HCT116 (cell line): ENCODE results near the gene THNSL1. TPM values are rescaled to one million over a fixed set of nuclear protein-coding genes. Genes with fewer than 3 reads are reported as not detected.

ENCODE experiments used
- ATAC-seq: fragments of 200-7000 bp; cut with Tn5 transposase; 2 replicates; pipeline ENCODE4 v1.9.1; 2020; ENCODE audit warnings: mild to moderate bottlenecking, moderate library complexity
- BruUV-seq: library from RNA; stranded (reverse); fragments of 400-500 nt; replicated peaks from 2 replicates; lab custom pipeline; 2021; lab: Mats Ljungman, UMichigan
- CTCF ChIA-PET: fragments of 300-600 bp; sonication (Branson Sonifier 250); formaldehyde crosslinking; loops from one replicate; lab custom pipeline; 2021; ENCODE audit warnings: antibody characterized with exemption; lab: Charles Lee
- POLR2A ChIA-PET: fragments of 300-600, 350-600 bp; sonication (Branson Sonifier 250); formaldehyde crosslinking; loops from one replicate; lab custom pipeline; 2021; ENCODE audit warnings: antibody characterized with exemption; lab: Charles Lee
- RAD21 ChIA-PET, 2 experiments: fragments of 300-600 bp; sonication (Branson Sonifier 250); formaldehyde crosslinking; loops; one replicate each; lab custom pipeline; 2023; ENCODE audit warnings: low total read pairs in 2 of 2; ENCODE audit not compliant: uncharacterized antibody in 2 of 2, unreplicated experiment in 2 of 2, low non-redundant PET in 1 of 2; lab: Charles Lee
- DNase-seq: peaks from one replicate; pipeline ENCODE4 v3.0.0-alpha.2; 2010; ENCODE audit warnings: low read depth, low spot score
- H2AFZ ChIP-seq: fragments of 200-600 bp; shearing (Covaris generic), sonication (generic); 2 replicates; pipeline ENCODE4 v1.6.1; 2017; ENCODE audit warnings: low read depth, mixed run types, mixed read lengths, antibody characterized with exemption, low read length; ENCODE audit not compliant: poor library complexity, severe bottlenecking
- H3K27ac ChIP-seq: 2 replicates; pipeline ENCODE4 v1.5.1; 2012; ENCODE audit warnings: low read depth, low read length
- H3K27me3 ChIP-seq: fragments of 200-600 bp; sonication (generic); 2 replicates; pipeline ENCODE4 v1.6.1; 2016; ENCODE audit warnings: mixed run types, low read length, mixed read lengths; ENCODE audit not compliant: insufficient read depth
- H3K36me3 ChIP-seq, 2 experiments: fragments of 200-500 bp in 1 of 2; fragments of 200-600 bp in 1 of 2; sonication (Bioruptor generic) in 1 of 2; sonication (generic) in 1 of 2; 2 replicates each; pipeline versions ENCODE4 v1.5.1 to v1.6.1; 2014 to 2016; ENCODE audit warnings: low read length in 2 of 2, inconsistent platforms in 1 of 2, mixed read lengths in 1 of 2, mixed run types in 1 of 2; ENCODE audit not compliant: insufficient read depth in 2 of 2, control insufficient read depth in 1 of 2
- H3K4me1 ChIP-seq, 2 experiments: fragments of 200-600 bp in 1 of 2; sonication (generic) in 1 of 2; 2 replicates each; pipeline versions ENCODE4 v1.5.1 to v1.6.1; 2012 to 2017; ENCODE audit warnings: low read length in 2 of 2, inconsistent platforms in 1 of 2, mild to moderate bottlenecking in 1 of 2, mixed read lengths in 1 of 2, mixed run types in 1 of 2, moderate library complexity in 1 of 2; ENCODE audit not compliant: insufficient read depth in 2 of 2, control insufficient read depth in 1 of 2
- H3K4me2 ChIP-seq: fragments of 200-600 bp; sonication (generic); 2 replicates; pipeline ENCODE4 v1.6.1; 2017; ENCODE audit warnings: mixed run types, low read length, mixed read lengths
- H3K4me3 ChIP-seq, 2 experiments: fragments of 200-600 bp in 1 of 2; sonication (generic) in 1 of 2; replicated peaks in 1 of 2; 2 replicates each; pipeline ENCODE4 v1.5.1; 2011 to 2016; ENCODE audit warnings: low read length in 2 of 2, control low read depth in 1 of 2, low read depth in 1 of 2, mild to moderate bottlenecking in 1 of 2, mixed read lengths in 1 of 2, mixed run types in 1 of 2
- H3K79me2 ChIP-seq: fragments of 200-600 bp; sonication (generic); 2 replicates; pipeline ENCODE4 v1.6.1; 2017; ENCODE audit warnings: mild to moderate bottlenecking, mixed run types, low read length, moderate library complexity, mixed read lengths; ENCODE audit not compliant: insufficient read depth
- H3K9ac ChIP-seq: fragments of 200-600 bp; sonication (generic); 2 replicates; pipeline ENCODE4 v1.6.1; 2016; ENCODE audit warnings: low read length, mixed read lengths
- H3K9me2 ChIP-seq: fragments of 200-600 bp; sonication (generic), shearing (Covaris generic); 2 replicates; pipeline ENCODE4 v1.6.1; 2017; ENCODE audit warnings: mixed run types, mild to moderate bottlenecking, moderate library complexity; ENCODE audit not compliant: insufficient read depth
- H3K9me3 ChIP-seq, 2 experiments: fragments of 200-500 bp in 1 of 2; fragments of 200-600 bp in 1 of 2; sonication (Bioruptor generic) in 1 of 2; sonication (generic) in 1 of 2; 2 replicates each; pipeline ENCODE4 v1.6.1; 2014 to 2017; ENCODE audit warnings: low read length in 2 of 2, mixed read lengths in 2 of 2, inconsistent platforms in 1 of 2, low read depth in 1 of 2, mild to moderate bottlenecking in 1 of 2, mixed run types in 1 of 2, moderate library complexity in 1 of 2; ENCODE audit not compliant: control insufficient read depth in 1 of 2, insufficient read depth in 1 of 2
- H4K20me1 ChIP-seq: fragments of 200-600 bp; sonication (generic), shearing (Covaris generic); 2 replicates; pipeline ENCODE4 v1.6.1; 2017; ENCODE audit warnings: mixed run types, mild to moderate bottlenecking, moderate library complexity; ENCODE audit not compliant: insufficient read depth
- ATF3 ChIP-seq: IDR thresholded peaks from 2 replicates; pipeline ENCODE4 v1.6.1; 2012
- CBX3 ChIP-seq: IDR thresholded peaks from 2 replicates; pipeline ENCODE4 v1.6.1; 2012; ENCODE audit warnings: low read depth
- CEBPB ChIP-seq: IDR thresholded peaks from 2 replicates; pipeline ENCODE4 v1.6.1; 2012; ENCODE audit warnings: low read depth
- CTCF ChIP-seq, 3 experiments: fragments of 200-600 bp in 1 of 3; sonication (generic) in 1 of 3; IDR thresholded peaks in 2 of 3; conservative IDR thresholded peaks in 1 of 3; 2 replicates each; pipeline ENCODE4 v1.5.1; 2012 to 2017; ENCODE audit warnings: low read depth in 2 of 3, low read length in 2 of 3, antibody characterized with exemption in 1 of 3, borderline replicate concordance in 1 of 3, control low read depth in 1 of 3, mild to moderate bottlenecking in 1 of 3, mixed read lengths in 1 of 3, mixed run types in 1 of 3, moderate library complexity in 1 of 3; ENCODE audit not compliant: insufficient read depth in 1 of 3
- EGR1 ChIP-seq: IDR thresholded peaks from 2 replicates; pipeline ENCODE4 v1.6.1; 2012; ENCODE audit warnings: low read depth
- ELF1 ChIP-seq: IDR thresholded peaks from 2 replicates; pipeline ENCODE4 v1.6.1; 2012; ENCODE audit warnings: low read depth, borderline replicate concordance
- EZH2 ChIP-seq: fragments of 200-600 bp; sonication (generic); IDR thresholded peaks from 2 replicates; pipeline ENCODE4 v1.6.1; 2017; ENCODE audit warnings: antibody characterized with exemption, mixed run types
- EZH2phosphoT487 ChIP-seq: fragments of 200-600 bp; IDR thresholded peaks from 2 replicates; pipeline ENCODE4 v1.6.1; 2018; ENCODE audit warnings: antibody characterized with exemption, borderline replicate concordance
- FOSL1 ChIP-seq: IDR thresholded peaks from 2 replicates; pipeline ENCODE4 v1.6.1; 2012; ENCODE audit warnings: low read depth
- RAD21 ChIP-seq: IDR thresholded peaks from 2 replicates; pipeline ENCODE4 v1.6.1; 2012; ENCODE audit warnings: low read depth, mild to moderate bottlenecking
- SIN3A ChIP-seq: IDR thresholded peaks from 2 replicates; pipeline ENCODE4 v1.6.1; 2012; ENCODE audit warnings: low read depth
- SRF ChIP-seq: IDR thresholded peaks from 2 replicates; pipeline ENCODE4 v1.6.1; 2012; ENCODE audit warnings: low read depth
- TCF7L2 ChIP-seq: IDR thresholded peaks from 2 replicates; pipeline ENCODE4 v1.7.0; 2011; ENCODE audit warnings: borderline replicate concordance, inconsistent platforms; ENCODE audit not compliant: insufficient read depth, insufficient read length; ENCODE audit errors: extremely low read depth
- YY1 ChIP-seq: IDR thresholded peaks from 2 replicates; pipeline ENCODE4 v1.6.1; 2011; ENCODE audit warnings: low read length, low read depth, moderate library complexity, mild to moderate bottlenecking; ENCODE audit not compliant: insufficient replicate concordance; ENCODE audit errors: extremely low read depth
- ZFX ChIP-seq: fragments of 450-650 bp; IDR thresholded peaks from 2 replicates; pipeline ENCODE4 v1.6.1; 2017
- ZNF274 ChIP-seq: fragments of 200-500 bp; sonication (Bioruptor generic); IDR thresholded peaks from 2 replicates; pipeline ENCODE4 v1.6.1; 2014; ENCODE audit warnings: mild to moderate bottlenecking, low read depth, low read length, inconsistent platforms
- intact Hi-C: fragments of 100-400 bp; cut with micrococcal nuclease; formaldehyde crosslinking; loops from 2 replicates; pipeline ENCODE4 v1.10.0; 2022
- total RNA-seq: library from RNA; stranded (reverse); gene quantifications from one replicate; pipeline ENCODE4 v1.2.1, GENCODE V29; 2021; ENCODE audit not compliant: unreplicated experiment
- TF ChIP-seq, protein P1 (sequence below): IDR thresholded peaks from 2 replicates; pipeline ENCODE4 v1.6.1; 2012; ENCODE audit warnings: low read depth
- TF ChIP-seq, protein P2 (sequence below): IDR thresholded peaks from 2 replicates; pipeline ENCODE4 v1.6.1; 2012
- TF ChIP-seq, protein P3 (sequence below): IDR thresholded peaks from 2 replicates; pipeline ENCODE4 v1.6.1; 2011; ENCODE audit warnings: mild to moderate bottlenecking, low read length, moderate library complexity; ENCODE audit not compliant: insufficient replicate concordance; ENCODE audit errors: extremely low read depth

The THNSL1 gene
- total RNA-seq, 1 experiment from 2014 or later = 7.7 TPM

DNA sequence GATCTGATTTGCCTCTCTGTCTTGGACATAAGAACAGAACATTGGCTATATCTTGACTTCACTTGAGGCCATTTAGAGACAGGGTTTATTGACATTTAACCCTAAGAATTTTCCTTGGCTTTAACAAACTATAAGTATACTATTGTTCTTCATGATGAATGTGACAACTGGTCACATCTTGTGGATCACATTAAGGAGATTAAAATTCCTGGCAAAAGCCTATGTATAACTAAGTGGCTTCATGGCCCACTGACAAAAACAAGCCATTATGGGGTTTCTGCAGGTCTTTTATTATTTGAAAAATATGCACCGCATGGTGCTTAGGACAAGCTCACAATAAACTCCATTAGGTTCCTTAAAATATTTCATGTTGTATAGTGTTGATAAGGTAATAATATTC is 54.8 kb downstream of the THNSL1 start (continued):
- TF ChIP-seq CTCF (IDR thresholded peaks at IDR 0.05 in 2 of 3, conservative IDR thresholded peaks at IDR 0.05 in 1 of 3; ENCODE audit: borderline replicate concordance in 1 of 3, insufficient read depth in 1 of 3, low read depth in 2 of 3, low read length in 2 of 3) = no peak
- no peak for TF ChIP-seq ZFX
- TF ChIP-seq CBX3 = no peak
- no peak for TF ChIP-seq ELF1
- TF ChIP-seq SRF = no peak

- no TSS peak for BruUV-seq
- CTCF ChIA-PET = no interaction called here
- no peak overlapping the region for H3K9ac ChIP-seq
- H3K9me3 ChIP-seq = no peaks in the 10 kb centered on the region
- RAD21 ChIA-PET = no interaction called here
- no peak overlapping the region for H3K27ac ChIP-seq
- no peaks in the 10 kb centered on the region for H3K79me2 ChIP-seq
- ATAC-seq (no peak), DNase-seq (no peak)
- H3K36me3 ChIP-seq = no peaks in the 10 kb centered on the region
- H3K4me1 ChIP-seq = 0 out of 4 replicates have a peak, but pooled peaks cover 0 to 5% of the 10 kb centered on the region in 2 experiments
- no peak overlapping the region for H3K4me2 ChIP-seq
- no peaks in the 10 kb centered on the region for H3K27me3 ChIP-seq
- POLR2A ChIA-PET = no interaction called here
- no peaks in the 10 kb centered on the region for H4K20me1 ChIP-seq
- H3K9me2 ChIP-seq = peaks cover 3% of the 10 kb centered on the region; the same call in 1 of the 2 replicates
- intact Hi-C loops = no loop called here
- no peak overlapping the region for H2AFZ ChIP-seq
- no peak overlapping the region for H3K4me3 ChIP-seq
- TF ChIP-seq, protein P1, sequence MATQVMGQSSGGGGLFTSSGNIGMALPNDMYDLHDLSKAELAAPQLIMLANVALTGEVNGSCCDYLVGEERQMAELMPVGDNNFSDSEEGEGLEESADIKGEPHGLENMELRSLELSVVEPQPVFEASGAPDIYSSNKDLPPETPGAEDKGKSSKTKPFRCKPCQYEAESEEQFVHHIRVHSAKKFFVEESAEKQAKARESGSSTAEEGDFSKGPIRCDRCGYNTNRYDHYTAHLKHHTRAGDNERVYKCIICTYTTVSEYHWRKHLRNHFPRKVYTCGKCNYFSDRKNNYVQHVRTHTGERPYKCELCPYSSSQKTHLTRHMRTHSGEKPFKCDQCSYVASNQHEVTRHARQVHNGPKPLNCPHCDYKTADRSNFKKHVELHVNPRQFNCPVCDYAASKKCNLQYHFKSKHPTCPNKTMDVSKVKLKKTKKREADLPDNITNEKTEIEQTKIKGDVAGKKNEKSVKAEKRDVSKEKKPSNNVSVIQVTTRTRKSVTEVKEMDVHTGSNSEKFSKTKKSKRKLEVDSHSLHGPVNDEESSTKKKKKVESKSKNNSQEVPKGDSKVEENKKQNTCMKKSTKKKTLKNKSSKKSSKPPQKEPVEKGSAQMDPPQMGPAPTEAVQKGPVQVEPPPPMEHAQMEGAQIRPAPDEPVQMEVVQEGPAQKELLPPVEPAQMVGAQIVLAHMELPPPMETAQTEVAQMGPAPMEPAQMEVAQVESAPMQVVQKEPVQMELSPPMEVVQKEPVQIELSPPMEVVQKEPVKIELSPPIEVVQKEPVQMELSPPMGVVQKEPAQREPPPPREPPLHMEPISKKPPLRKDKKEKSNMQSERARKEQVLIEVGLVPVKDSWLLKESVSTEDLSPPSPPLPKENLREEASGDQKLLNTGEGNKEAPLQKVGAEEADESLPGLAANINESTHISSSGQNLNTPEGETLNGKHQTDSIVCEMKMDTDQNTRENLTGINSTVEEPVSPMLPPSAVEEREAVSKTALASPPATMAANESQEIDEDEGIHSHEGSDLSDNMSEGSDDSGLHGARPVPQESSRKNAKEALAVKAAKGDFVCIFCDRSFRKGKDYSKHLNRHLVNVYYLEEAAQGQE = no peak
- TF ChIP-seq YY1 = no peak
- TF ChIP-seq, protein P2, sequence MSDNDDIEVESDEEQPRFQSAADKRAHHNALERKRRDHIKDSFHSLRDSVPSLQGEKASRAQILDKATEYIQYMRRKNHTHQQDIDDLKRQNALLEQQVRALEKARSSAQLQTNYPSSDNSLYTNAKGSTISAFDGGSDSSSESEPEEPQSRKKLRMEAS = no peak
- TF ChIP-seq CEBPB = no peak
- TF ChIP-seq SIN3A = no peak
- TF ChIP-seq ZFX = no peak
- no peak for TF ChIP-seq EZH2phosphoT487
- TF ChIP-seq TCF7L2 = no peak
- no peak for TF ChIP-seq ZNF274
- TF ChIP-seq RAD21 = no peak
- no peak for TF ChIP-seq EGR1
- TF ChIP-seq FOSL1 = no peak
- TF ChIP-seq, protein P3, sequence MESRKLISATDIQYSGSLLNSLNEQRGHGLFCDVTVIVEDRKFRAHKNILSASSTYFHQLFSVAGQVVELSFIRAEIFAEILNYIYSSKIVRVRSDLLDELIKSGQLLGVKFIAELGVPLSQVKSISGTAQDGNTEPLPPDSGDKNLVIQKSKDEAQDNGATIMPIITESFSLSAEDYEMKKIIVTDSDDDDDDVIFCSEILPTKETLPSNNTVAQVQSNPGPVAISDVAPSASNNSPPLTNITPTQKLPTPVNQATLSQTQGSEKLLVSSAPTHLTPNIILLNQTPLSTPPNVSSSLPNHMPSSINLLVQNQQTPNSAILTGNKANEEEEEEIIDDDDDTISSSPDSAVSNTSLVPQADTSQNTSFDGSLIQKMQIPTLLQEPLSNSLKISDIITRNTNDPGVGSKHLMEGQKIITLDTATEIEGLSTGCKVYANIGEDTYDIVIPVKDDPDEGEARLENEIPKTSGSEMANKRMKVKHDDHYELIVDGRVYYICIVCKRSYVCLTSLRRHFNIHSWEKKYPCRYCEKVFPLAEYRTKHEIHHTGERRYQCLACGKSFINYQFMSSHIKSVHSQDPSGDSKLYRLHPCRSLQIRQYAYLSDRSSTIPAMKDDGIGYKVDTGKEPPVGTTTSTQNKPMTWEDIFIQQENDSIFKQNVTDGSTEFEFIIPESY = no peak
- no peak for TF ChIP-seq ELF1
- TF ChIP-seq ATF3 = no peak
- no peak for TF ChIP-seq EZH2
Measured at GRCh38 chr10:25072786-25073185, 56.4 kb downstream of the THNSL1 start.
